ENCODE results near the gene SLC26A4.

SLC26A4 gene

DNA sequence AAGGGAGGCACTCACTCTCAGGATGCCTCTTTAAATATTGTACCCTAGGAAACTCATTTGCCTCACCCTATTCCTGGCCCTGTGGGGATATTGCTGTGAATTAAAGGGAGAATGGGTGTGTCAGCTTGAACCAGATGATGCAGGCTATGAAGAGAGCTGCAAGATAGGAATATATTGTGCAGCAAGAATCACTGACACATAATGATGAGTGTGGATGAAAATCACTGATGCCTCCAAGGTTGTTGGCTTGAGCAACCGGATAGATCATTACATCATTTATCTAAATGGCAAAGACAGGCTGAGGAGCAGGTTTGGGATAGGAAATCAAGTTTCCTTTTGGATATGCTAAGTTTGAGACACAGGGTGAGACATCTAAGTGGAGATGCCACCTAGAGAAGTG lies 6.2 kb downstream of the SLC26A4 start:
- DNase-seq (ENCODE audit: low read depth) = no peak
- no peak for TF ChIP-seq CTCF (IDR thresholded peaks at IDR 0.05; ENCODE audit: control insufficient read depth, insufficient read depth, low read depth, low read length, missing control alignments)
- H3K4me3 ChIP-seq (ENCODE audit: control insufficient read depth, low read depth, low read length) = no peak overlapping the region

- DNase-seq (ENCODE audit: low read depth) = no peak
- H3K4me3 ChIP-seq (ENCODE audit: control insufficient read depth, low read depth, low read length) = no peak overlapping the region
- TF ChIP-seq CTCF (IDR thresholded peaks at IDR 0.05; ENCODE audit: control insufficient read depth, insufficient read depth, low read depth, low read length, missing control alignments) = no peak
These were observed 6.7 kb downstream of the SLC26A4 start for GRCh38 chr7:107667341-107667740.

DNA sequence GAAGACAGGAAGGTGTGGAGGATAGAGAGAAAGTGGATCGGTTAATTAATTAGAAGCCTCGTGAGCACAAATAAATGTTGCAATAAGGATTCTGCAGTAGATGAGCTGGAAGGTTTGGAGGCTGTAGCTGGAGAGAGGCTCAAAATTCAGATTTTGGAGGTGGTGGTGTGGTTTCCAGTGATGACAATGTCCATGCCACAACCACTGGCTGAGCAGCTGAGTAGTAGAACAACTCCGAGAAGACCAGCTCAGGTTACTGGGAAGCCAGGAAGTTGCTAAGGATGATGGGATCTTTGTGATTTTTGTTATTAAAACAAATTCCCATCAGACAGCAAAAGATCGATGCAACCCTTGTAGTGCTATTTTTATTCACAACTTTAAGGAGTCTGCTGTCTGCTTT lies 7.7 kb downstream of the SLC26A4 start:
- DNase-seq (ENCODE audit: low read depth) = no peak
- no peak overlapping the region for H3K4me3 ChIP-seq (ENCODE audit: control insufficient read depth, low read depth, low read length)
- no peak for TF ChIP-seq CTCF (IDR thresholded peaks at IDR 0.05; ENCODE audit: control insufficient read depth, insufficient read depth, low read depth, low read length, missing control alignments)

- no peak for DNase-seq (ENCODE audit: low read depth)
- no peak for TF ChIP-seq CTCF (IDR thresholded peaks at IDR 0.05; ENCODE audit: control insufficient read depth, insufficient read depth, low read depth, low read length, missing control alignments)
These were observed 11.6 kb downstream of the SLC26A4 start for GRCh38 chr7:107672183-107672582.

GRCh38 chr7:107676249-107676648 lies 15.6 kb downstream of the SLC26A4 start:
- TF ChIP-seq CTCF (IDR thresholded peaks at IDR 0.05; ENCODE audit: control insufficient read depth, insufficient read depth, low read depth, low read length, missing control alignments) = no peak
- no peak for DNase-seq (ENCODE audit: low read depth)
- H3K4me3 ChIP-seq (ENCODE audit: control insufficient read depth, low read depth, low read length) = no peak overlapping the region

More at GRCh38 chr7:107672183-107672582, 11.6 kb downstream of the SLC26A4 start:
- H3K4me3 ChIP-seq (ENCODE audit: control insufficient read depth, low read depth, low read length) = no peak overlapping the region

DNA sequence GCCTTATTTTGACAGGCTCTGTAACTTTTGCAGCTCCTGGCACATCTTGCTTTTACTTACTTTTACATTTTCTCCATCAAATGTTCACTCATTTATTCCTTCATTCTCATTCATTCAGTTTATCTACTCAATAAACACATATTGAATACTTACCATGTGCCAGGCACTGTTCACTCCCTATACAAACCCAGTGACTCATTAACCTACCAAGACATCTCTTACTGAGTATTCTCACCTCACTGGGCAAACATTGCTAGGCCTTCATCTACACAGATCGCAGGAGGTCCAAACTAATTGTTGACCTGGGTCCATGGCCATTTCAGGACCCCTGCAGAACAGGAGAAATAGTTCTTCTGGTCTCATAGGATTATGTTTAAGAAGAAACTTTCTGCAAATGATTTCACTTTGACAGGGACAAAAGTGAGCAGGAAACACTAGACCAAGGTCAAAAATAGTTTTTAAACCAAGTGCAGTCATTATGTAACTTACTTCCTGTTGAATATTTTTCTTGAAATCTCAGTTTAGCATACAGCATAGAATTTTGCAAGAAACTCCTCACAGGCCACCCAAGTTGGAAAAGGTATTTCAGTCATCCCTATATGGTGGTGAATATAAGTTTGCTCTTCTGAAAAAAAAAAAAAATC lies 17.6 kb downstream of the SLC26A4 start:
- no peak overlapping the region for H3K4me3 ChIP-seq (ENCODE audit: control insufficient read depth, low read depth, low read length)
- no peak for DNase-seq (ENCODE audit: low read depth)
- TF ChIP-seq CTCF (IDR thresholded peaks at IDR 0.05; ENCODE audit: control insufficient read depth, insufficient read depth, low read depth, low read length, missing control alignments) = no peak
